Measurements from ENCODE around the gene CFAP20.

The CFAP20 gene

DNA sequence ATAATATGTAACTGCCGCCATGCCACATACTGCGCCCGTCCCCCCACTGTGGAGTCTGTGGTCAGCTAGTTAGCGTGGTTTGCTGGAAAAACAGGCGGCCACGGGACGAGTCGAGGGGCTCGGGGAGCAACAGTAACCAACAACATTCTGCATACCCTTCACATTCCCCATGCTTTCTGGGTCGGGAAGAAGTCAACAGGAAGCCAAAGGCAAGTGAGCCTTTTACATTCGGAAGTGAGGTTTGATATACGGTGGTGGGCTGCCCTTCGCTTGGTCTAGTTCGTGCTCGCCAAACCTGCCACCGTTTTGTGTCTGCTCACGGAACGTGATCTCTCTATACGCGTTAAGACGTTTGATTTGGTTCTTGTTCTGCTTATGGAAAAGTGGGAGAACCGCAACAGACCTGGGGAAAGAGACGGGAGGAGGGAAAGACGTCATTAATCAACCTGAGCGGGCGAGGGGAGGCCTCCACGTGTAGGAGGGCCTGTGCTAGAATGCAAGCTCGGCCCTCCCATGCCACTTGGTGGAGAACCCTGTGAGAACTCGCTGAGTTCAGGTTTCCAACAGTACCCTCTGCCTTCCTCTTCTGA is 28.9 kb upstream of the CFAP20 start:
- no peak for DNase-seq (ENCODE audit: extremely low read depth, low read depth)
- H3K4me3 ChIP-seq (replicated peaks; ENCODE audit: low read depth, low read length), result no peak overlapping the region
- TF ChIP-seq, protein P1, sequence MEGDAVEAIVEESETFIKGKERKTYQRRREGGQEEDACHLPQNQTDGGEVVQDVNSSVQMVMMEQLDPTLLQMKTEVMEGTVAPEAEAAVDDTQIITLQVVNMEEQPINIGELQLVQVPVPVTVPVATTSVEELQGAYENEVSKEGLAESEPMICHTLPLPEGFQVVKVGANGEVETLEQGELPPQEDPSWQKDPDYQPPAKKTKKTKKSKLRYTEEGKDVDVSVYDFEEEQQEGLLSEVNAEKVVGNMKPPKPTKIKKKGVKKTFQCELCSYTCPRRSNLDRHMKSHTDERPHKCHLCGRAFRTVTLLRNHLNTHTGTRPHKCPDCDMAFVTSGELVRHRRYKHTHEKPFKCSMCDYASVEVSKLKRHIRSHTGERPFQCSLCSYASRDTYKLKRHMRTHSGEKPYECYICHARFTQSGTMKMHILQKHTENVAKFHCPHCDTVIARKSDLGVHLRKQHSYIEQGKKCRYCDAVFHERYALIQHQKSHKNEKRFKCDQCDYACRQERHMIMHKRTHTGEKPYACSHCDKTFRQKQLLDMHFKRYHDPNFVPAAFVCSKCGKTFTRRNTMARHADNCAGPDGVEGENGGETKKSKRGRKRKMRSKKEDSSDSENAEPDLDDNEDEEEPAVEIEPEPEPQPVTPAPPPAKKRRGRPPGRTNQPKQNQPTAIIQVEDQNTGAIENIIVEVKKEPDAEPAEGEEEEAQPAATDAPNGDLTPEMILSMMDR (IDR thresholded peaks at IDR 0.05; ENCODE audit: low read depth, low read length, missing control alignments), result no peak

DNA sequence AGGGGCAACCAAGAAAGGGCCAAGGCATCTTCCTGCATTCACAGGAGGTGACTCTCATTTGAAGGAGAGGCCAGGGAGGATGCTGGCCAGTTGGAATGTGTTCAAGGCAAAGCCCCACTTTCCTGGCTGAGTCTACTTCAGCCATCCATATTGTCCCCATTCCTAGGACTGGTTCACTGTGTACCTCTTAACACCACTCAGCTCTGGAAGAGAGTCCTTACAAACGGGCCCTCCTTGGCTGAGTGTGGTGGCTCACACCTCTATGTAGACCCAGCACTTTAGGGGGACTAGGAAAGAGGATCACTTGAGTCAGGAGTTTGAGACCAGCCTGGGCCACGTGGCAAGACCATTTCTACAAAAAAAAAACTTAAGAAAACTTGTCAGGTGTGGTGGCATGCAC is 28.1 kb upstream of the CFAP20 start:
- TF ChIP-seq, protein P1 (IDR thresholded peaks at IDR 0.05; ENCODE audit: low read depth, low read length, missing control alignments), result no peak

DNA sequence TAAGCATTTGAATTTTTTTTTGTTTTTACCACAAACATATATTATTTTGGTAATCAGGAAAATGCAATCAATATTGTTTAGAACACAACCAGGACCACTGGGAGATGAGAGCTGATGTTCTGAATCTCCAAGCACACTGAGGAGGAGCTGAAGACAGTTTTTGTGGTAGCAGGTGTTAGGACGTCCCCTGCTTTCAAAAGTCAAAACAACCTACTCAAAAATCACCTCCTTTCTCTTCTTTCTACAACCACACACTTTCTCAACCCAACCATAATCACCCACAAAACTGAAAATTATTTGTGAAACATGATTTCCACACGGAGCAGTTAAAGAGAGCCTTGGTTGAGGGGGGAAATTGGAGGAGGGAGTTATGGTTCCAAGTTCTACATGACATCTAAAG is 26.7 kb upstream of the CFAP20 start:
- TF ChIP-seq, protein P1 (IDR thresholded peaks at IDR 0.05; ENCODE audit: low read depth, low read length, missing control alignments), result no peak
- H3K4me3 ChIP-seq (replicated peaks; ENCODE audit: low read depth, low read length), result no peak overlapping the region
- no peak for DNase-seq (ENCODE audit: extremely low read depth, low read depth)

More for the DNA sequence above, 28.1 kb upstream of the CFAP20 start:
- no peak for DNase-seq (ENCODE audit: extremely low read depth, low read depth)
- H3K4me3 ChIP-seq (replicated peaks; ENCODE audit: low read depth, low read length), result no peak overlapping the region

DNA sequence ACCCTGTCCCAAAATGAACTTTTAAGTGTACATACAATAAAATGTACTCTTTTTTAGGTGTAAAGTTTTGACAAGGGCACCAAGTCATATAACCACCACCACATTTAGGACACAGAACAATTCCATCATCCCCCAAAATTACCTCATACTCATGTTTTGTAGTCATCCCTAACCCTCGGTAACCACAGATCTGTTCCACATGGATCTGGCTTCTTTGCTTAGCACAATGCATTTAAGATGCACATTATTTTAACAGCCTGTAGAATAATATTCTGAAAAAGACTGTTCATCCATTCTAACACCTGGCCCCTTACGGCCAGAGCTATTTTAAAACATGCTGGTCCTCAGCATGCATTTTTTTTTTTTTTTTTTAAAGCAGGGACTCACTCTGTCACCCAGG is 25.2 kb upstream of the CFAP20 start:
- TF ChIP-seq, protein P1 (IDR thresholded peaks at IDR 0.05; ENCODE audit: low read depth, low read length, missing control alignments), result no peak
- no peak overlapping the region for H3K4me3 ChIP-seq (replicated peaks; ENCODE audit: low read depth, low read length)
- peak; percentile 4 for DNase-seq (ENCODE audit: extremely low read depth, low read depth)

DNA sequence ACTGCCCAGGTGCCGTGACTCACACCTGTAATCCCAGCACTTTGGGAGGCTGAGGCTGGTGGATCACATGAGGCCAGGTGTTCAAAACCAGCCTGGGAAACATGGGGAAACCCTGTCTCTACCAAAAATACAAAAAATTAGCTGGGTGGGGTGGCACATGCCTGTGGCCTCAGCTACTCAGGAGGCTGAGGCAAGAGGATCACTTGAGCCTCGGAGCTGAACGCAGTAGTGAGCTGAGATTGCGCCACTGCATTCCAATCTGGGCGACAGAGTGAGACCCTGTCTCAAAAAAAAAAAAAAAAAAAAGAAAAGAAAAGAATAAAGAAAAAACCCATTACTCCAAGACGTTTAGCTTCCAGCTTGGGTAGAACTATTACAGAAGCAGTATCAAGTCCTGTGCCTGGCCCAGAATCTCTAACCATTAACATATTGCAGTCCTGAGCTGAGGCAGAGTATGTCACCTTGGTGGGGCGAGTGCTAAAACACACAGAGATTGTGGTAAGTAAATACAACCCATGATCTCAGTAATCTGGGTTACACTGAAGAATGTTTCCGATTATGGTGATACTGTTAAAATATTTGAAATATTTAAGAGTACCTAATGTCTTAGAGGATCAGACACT is 23.2 kb upstream of the CFAP20 start:
- H3K4me3 ChIP-seq (replicated peaks; ENCODE audit: low read depth, low read length), result no peak overlapping the region
- TF ChIP-seq, protein P1 (IDR thresholded peaks at IDR 0.05; ENCODE audit: low read depth, low read length, missing control alignments), result no peak
- DNase-seq (ENCODE audit: extremely low read depth, low read depth), result no peak

DNA sequence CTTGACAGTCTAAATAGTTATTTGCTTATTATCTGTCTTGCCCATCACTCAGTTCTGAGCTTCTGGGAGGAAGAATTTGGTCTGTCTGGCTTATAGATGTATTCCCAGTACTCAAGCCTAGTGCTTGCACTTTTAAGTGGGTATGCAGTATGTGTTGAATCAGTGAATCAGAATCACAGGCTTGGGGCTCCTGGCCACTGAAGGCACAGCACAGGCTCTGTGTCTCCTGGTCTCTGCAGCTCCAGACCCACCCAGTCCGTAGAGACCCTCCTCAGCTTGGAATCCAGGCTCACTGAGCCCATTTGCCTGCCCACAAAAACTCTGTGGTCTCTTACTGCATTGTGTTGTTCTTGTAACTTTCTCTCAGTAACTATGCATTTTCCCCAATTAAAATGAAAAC is 19.3 kb upstream of the CFAP20 start:
- H3K4me3 ChIP-seq (replicated peaks; ENCODE audit: low read depth, low read length), result no peak overlapping the region
- DNase-seq (ENCODE audit: extremely low read depth, low read depth), result no peak
- TF ChIP-seq, protein P1 (IDR thresholded peaks at IDR 0.05; ENCODE audit: low read depth, low read length, missing control alignments), result no peak

Data from HFF-Myc (cell line).